Fibroblast of skin of left quadriceps (primary cell): Measurements from ENCODE around the gene ACACA.
"Not testable (repeated sequence)": the region's sequence is repeated elsewhere in the genome, so short reads cannot be mapped to it uniquely, and the experiment has no call there.

Source experiments
- DNase-seq, 2 experiments: peaks; one replicate each; pipeline ENCODE4 v3.0.0-alpha.2; 2013; ENCODE audit warnings: low read depth in 2 of 2

The ACACA gene

DNA sequence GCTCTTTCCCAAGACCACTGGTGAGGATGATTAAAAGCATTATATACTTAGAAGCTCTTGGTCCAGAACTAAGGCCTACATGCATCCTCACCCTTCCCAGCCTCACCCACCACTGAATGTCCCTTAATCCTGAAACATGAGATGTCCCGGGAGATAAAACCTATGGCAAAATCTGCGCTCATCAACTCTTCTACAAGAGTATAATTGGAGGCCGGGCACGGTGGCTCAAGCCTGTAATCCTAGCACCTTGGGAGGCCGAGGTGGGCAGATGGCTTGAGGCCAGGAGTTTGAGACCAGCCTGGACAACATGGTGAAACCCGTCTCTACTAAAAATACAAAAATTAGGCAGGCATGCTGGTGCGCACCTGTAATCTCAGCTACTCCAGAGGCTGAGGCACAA is 13.3 kb downstream of the ACACA start:
- no peak for DNase-seq

DNA sequence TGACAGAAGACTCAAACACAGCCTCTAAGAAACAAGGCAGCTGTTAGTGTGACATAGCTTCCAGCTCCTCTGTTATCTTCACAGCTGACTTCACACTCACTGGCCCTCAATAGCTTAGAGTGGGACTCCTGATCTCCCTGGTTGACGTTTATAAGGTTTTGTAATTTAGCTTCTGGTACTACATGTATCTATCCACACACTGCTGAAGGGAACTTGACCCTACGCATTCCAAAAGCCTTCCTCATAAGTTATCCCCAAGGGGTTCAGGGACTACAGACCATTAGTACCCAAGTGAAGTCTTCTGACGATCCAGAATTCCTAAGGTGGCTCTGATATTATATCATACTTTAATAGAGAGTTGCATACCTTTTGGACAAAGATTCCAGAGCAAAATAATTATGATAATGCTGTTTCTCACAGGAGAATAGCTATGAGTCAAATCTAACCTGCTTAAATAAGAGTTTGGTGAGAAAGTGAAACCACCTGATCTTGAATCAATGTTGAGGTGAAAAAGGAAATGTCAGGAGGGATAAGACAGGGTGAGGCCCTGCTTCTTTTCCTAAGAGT is 14.5 kb downstream of the ACACA start:
- DNase-seq, result peak; percentile 38 to 44

DNA sequence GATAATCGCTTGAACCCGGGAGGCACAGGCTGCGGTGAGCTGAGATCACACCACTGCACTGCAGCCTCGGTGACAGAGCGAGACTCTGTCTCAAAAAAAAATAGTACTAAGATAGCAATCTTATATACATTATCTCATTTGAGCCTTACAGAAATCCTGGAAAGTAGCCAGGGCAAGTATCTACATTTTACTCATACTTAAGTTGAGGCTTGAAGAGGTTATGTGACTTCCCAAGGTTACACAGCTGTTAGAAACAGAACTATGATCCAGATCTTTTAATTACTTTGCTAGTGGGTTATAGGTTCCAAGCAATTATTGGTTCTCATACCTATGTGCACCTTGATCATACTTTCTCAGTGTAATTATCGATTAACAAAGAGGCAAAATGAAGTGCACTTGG is 15.5 kb downstream of the ACACA start:
- DNase-seq, result no peak

DNA sequence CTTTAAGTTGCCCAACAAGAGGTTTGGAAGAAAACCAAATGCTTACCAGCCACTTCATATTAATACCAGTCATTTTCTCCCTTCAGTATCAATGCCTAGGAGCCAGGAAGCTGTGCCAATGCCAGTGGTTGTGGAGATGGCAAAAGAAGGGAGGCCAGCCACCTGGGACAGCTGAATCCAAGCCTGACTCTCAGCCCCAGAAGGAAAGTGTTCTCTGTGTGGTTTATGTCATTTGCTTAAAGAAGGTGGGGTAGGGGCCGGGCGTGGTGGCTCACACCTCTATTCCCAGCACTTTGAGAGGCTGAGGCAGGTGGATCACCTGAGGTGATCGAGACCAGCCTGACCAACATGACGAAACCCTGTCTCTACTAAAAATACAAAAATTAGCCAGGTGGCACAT is 17.5 kb downstream of the ACACA start:
- DNase-seq, result no peak

DNA sequence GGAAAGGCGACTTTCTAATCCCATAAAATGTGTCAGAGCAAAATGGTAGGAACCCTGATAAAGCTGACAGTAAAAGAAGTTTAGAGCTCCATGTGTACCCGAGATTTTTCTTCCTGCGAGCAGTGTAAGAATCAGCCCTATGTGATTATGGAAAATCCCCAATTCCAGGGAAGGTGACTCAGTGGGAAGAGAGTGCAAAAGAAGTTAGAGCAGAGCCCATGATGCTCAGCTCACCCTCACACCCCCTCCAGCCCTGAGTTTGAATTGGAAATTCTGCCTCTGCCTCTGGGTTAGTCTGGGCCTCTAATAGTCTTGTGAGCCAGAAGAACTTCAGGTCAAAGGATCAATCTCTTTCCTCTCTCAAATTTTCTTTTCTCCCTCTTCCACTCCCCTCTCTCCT is 18.4 kb downstream of the ACACA start:
- peak in 1 of 2 experiments; percentile 5 for DNase-seq

DNA sequence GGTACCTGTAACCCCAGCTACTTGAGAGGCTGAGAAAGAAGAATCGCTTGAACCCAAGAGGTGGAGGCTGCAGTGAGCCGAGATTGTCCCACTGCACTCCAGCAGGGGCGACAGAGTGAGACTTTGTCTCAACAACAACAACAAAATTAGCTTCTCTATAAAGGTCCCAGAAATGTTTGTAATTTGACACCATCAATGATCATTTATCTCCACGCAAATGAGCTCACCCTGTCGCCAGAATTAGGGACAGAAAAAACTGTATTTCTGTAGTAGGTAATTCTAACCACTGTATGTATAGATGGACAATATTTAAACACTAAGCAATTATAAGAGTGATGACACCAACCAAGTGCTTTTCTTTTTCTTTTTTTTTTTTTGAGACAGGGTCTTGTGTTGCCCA is 20.2 kb downstream of the ACACA start:
- DNase-seq, result no peak

DNA sequence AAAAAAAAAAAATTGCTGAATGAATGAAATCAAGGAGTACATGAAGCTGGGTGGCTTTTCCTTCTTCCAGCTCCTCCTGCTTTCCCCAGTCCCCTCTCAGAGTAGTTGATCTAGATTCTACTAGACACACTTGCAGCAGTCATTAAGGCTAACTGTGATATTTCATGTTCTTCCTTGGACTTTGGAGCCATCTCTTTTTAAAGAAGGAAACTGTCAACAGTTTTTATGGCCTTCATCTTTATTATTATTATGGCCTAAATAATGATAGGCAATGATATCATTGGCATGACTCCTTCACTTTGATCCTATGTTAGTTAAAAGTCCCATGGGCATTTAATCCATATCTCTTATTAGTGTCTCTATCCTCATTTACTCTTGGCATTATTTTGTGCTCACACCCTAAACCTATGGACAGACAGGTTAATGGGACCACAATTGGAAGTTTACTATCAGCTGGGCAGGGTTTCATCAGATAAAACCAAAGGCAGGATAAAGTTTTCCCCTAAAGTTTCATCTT is 21.1 kb downstream of the ACACA start:
- DNase-seq, result no peak

DNA sequence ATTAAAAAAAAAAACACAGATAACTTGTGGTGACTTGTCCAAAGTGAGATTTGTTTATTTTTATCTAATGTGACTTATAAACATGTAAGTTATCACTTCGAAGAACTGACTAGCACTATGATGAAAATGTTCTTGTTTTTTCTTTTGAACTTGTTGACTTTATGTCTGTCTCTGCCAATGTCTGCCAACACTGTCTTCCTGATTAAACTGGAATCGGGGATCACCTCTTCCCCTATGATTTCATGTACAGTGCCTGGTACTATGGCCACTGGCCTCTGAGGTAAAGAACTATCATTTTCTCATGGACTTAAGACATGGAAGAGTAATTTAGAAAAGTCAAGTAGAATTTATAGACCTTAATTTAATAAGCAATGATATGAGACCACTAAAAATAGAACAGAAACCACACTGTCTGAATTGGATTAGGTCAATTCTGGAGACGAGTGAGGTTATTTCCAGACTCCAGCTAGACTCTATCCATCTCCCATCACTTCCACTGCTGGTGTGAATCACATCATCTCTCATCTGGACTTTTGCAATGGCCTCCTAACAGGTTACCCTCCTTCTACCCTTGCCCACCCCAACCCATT is 22.0 kb downstream of the ACACA start:
- no peak for DNase-seq

DNA sequence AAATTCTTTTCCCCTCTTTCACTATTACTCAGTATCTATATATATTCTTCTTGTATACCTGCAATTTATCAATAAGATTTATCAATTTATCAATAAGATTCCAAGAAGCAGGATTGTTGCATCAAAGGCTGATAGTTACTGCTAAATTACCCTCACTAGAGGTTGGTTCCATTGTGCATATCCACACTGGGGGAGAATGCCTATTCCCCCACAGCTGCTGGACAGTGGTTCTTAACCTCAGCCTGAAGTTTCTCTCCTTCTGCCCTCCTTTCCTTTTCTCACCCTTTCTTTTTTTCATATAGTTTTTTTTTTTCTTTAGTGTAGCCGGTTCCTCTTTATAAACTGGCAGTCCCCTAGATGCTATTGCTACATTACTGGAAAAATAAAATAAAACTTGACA is 24.6 kb downstream of the ACACA start:
- DNase-seq, result no peak

DNA sequence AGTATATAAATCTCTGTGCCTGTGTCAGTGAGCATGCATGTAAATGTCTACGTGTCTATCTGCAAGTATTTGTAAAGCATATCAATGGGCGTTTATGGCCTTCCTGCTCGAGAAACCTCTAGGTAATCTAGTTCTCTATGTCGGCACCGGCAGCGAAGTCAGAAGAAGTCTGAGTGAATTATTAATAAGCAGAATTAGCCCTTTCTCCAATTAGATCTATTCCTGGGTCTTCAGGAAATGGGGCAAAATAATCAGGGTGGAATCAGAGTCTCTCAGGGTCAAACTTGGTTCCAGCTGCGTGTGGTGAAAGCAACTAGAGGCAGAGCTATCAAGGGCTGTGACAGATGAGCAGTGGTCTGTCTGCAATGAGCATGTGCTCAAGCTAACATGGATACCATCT is 30.9 kb downstream of the ACACA start, which contains the start of gene C17orf78:
Gene C17orf78 (plus strand): TSS at position 280 of the 400 bp plus-strand sequence. CDS start 108 bp downstream, at position 388.
- DNase-seq, result no peak

DNA sequence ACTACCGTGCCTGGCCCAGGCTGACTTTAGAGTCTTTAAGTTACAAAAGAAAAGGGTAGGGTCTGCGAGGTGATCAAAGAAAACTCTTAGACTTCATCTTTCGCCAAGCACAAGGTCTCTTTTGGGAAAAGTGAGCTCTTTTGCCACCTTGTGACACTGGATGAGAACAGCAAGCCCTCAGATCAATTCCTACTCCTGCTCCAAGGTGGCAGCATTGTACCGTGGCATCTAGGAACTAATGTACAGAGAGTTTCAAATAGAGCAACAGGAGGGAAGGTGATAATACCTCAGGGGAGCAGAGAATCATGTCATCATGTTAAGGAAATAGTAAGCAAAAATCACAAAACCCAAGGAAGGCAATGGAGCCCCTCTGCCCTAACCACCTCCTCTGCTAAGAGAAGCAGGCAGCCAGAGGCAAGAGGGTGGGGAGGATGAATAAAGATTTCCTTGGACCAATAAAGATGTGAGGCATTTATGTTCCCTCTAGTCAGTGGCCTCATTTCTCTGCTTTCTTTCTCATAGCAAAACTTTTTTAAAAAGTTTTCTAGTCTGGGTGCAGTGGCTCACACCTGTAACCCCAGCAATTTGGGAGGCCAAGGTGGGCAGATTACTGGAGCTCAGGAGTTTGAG is 33.0 kb downstream of the ACACA start:
- DNase-seq, result peak; percentile 59 to 63

DNA sequence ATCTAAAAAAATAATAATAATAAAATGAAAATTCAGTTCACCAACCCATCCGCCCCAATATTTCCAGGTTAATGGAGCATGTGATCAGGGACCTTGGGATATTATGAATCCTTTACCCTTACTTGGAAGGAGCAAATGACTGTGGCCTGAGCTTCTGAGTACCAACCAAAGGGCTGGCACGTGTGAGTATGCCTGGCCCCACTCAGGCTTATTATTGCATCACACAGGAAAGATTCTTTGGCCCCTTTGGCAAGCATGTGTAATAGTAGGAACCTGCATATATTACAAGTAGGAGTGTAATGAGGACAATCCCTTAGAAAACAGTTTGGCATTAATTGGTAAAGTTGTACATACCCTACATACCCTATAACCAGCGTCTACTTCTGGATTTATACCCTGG is 38.1 kb downstream of the ACACA start:
- DNase-seq, result no peak

DNA sequence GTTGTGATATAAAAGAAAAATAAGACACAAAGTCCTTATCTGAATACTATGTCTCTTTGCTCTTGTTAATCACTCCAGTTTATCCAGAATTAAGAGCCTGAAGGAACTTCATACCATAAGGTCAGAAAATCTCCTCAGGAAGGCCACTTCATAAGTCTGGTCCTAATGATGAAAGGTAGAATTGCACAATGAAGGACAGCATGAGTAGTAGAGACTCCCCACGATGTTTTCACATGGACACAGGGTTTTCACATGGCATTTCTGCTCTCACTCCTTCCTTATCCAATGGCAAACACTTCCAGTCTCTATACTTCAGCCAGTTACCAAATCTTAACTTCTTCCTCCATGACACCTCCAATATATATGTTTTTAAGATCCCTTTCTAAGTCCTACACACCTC is 41.0 kb downstream of the ACACA start:
- DNase-seq, result no peak

DNA sequence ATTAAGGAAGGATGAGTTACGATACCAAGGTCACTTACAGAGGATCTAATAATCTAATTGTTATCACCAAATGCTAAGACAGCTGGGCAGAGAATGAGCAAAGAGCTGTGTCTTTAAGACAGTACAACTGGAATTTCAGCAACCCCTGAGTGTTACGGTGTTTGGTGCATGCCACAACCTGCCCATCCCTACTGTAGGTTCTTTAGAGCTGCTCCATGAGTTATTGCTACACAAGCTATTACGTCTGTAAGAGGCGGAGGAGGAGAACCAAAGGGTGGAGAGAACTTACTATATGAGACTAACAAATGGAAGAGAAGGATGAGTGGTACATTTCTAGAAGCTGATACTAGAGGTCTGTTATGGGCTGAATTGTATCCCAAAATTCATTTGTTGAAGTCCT is 45.1 kb downstream of the ACACA start:
- no peak for DNase-seq

DNA sequence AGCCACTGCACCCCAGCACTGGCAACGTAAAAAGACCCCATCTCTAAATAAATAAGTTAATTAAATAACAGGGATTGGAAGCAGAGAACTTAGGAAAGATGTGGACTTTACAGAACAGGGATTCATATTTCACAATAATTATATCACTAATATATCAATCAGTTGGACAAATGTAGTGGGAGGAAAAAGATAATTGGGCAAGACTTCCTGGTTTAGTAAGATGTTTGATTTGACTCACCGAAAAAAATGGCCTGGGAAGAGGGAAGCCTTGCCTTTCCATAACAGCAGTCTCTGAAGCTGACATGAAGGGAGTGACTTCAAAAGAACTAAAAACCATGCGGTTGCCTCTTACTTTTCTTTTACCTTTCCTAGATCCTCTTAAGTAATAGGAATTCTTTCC is 46.0 kb downstream of the ACACA start:
- no peak for DNase-seq

DNA sequence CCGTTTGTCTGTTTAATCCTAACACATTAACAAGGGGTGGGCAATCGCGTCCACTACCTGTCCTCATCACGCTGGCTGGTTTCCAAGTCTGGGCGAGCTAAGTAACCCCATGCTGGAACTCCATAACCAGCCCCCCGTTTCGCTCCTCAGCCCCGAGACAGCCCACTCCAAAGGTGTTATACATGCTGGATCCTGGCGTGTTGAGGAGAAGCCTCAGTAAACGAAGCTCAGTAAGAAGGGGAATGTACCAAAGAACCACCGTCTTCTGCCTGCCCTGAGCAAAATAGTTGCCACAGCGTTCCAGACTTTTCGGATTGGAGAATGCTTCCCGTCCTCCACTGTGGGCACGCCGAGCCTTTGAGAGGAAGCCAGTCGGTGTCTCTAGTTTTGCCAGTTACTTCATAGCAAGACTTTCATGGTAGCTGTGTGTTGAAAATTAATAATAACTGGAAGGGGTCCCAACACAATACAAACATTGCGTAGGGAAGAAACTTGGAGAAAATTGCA is 46.9 kb downstream of the ACACA start:
- no peak for DNase-seq

DNA sequence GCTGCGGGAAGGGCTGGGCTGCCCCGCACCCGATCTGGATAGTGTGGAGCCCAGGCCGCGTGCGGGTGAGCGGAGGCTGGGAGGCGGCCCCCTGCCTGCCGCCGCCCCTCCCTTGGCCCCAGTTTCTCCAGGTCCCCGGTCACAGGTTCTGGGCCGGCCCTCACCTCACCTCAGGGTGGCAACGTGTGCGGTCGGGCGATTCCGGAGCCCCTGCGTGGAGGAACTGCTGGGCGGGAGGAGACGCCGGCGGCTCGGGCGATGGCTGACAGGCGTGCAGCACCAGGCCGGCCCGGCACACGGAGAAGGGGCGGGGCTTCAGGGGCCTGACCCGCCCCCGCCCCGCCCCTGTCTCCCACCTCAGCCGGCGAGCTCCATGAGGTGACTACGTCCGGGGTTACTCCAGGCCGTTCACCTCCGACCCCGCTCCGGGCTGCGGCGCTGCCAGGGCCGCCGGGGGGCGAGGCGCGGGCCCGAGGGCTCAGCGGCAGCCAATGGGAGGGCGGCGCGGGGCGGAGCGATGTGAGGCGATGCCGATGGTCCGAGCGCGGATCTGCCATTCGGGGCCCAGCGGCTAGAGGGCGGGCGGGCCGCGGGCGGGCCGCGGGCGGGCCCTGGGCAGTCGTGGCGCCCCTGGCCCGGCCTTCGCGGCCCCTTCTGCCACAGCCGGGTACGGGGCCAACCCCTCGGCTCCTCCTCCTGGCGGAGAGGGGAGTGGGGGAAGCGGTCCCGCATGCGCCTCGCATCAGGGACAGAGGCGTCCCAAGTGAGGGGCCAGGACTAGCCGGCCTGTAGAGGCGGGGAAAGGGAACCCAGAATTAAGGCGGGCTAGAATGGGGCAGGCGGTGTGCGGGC is 47.6 kb downstream of the ACACA start:
- peak; percentile 58 to 61 for DNase-seq

DNA sequence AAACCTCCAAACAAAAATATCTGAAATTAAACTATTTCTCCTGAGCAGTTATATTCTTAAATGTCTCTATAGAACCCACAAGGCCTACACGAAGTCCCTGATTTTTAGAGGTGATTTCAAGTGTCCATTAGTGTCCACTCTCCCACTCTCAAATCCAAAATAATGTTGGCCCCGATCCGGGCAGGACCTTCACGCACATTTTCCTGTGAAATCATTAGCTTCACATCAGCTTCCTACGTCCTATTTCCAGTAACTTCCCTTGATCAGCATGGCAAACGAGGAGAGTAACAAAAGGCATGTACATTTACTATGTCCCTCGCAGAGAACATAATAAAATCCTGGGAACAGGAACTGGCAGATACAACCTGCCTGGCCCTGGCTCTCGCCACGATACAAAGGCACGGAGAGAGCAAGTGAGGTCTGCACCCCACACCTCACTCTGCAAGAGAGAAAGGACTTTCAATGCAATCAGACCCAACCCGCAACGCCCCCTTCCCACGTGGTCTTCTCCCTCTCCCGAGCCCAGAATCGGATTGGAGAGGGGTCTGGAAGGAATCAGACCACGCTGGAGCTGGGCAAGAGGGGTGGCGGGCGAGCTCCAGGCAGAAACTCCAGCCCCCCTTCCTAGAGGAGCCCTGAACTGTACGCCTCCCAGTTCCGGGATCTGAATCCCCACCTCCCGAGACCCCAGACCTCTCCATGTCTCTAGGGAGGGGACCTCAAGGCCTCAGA is 48.4 kb downstream of the ACACA start:
- DNase-seq, result peak in 1 of 2 experiments; percentile 14

DNA sequence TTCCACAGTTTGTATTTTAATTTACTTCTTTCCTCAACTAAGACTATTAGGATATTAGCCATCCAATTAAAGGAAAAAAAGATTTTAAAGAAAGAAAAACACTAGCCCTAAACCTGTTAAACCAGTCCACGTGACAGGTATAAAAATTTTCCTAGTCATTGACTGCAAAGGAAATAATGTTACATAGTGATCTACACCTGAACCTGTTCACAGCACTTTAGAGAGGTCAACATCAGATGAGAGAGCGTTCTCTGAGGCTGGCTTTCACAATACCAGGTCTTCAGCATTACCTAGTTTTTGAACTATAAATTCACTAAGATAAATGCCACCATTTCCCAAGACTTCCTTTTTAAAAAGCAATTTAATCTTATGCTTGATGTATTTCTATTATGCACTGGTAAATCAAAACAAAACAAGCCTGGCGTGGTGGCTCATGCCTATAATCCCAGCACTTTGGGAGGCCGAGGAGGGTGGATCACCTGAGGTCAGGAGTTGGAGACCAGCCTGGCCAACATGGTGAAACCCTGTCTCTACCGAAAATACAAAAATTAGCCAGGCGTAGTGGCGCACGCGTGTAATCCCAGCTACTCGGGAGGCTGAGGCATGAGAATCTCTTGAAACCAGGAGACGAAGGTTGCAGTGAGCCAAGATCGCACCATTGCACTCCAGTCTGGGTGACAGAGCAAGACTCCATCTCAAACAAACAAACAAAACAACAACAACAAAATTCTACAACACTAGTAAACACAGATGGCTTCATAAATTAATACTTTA is 49.7 kb downstream of the ACACA start:
- DNase-seq, result not testable (repeated sequence)

DNA sequence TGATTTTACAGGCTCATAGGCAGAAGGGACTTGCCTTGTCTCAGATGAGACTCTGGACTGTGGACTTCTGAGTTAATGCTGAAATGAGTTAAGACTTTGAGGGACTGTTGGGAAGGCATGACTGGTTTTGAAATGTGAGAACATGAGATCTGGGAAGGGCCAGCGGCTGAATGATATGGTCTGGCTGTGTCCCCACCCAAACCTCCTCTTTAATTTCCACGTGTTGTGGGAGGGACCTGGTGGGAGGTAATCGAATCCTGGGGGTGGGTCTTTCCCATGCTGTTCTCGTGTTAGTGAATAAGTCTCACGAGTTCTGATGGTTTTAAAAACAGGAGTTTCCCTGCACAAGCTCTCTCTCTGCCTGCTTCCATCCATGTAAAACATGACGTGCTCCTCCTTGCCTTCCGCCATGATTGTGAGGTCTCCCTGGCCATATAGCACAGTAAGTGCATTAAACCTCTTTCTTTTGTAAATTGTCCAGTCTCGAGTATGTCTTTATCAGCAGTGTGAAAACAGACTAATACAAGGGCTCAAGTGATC is 59.7 kb downstream of the ACACA start:
- not testable (repeated sequence) for DNase-seq
